SIG-M5 (cell line): Measurements from ENCODE around the gene ZNF48.
A peak's percentile ranks its signal among the peaks of the same experiment; 100 is the strongest.

ENCODE experiments used
- DNase-seq: peaks from one replicate; lab custom pipeline; 2025; lab: John Stamatoyannopoulos, UW

The ZNF48 gene

DNA sequence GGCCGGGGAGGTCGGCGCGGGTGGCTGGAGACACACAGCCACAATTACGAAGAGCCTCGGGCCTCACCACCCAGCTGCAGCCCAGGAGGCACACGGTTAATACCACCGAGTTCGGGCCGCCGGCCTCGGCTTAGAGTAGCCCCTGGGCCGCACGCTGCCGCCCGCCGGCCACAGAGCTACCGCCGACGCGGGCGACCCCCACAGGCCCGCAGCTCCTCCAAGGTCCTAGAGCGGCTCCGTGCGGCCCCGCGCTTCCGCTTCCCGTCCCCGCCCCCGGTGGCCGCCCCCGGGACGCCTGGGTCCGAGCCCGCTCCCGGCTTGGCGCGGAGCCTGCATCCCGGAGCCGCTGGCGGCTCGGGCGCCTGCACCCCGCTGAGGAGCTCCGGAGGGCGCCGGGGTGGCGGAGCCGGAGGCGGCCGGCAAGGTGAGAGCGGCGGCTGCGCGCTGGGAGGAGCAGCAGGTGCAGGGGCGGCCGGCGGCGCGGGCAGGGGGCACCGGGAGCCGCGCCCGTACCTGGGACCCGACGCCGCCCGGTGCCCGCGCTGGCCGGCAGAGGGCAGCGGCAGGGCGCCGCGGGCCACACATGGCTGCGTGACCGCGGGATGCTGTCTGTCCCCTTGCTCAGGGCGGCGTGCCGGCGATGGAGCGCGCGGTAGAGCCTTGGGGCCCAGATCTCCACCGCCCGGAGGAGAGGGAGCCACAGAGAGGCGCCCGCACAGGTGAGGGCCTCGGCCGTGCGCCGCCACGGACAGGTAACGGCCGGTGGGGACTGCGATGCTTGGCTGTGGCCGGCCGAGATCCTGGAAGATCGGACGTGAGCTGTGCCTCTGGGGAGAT lies at the start of gene ZNF48:
ZNF48 (plus strand) TSS at position 266 of the 837 bp plus-strand sequence; CDS start at position 641, 375 bp downstream.
- DNase-seq = no peak

DNA sequence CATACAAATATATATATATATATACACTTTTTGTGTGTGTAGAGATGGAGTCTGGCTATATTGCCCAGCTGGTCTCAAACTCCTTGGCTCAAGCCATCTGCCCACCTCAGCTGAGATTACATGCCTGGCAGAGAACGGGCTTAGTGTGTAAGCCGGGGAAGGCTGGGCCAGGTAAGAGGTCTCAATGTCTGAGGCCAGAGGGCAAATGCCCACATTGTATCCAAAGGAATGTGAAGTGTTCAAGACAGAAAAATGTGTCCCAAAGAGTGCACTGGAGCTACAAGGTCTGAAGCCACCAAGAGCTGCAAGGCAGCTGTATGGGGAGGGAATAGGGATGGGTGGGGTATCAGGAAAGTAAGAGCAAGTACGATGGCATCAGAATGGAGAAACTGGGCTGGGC lies 48.9 kb upstream of the ZNF48 start:
- no peak for DNase-seq

- DNase-seq = no peak
Measured at GRCh38 chr16:30348113-30348512, 47.1 kb upstream of the ZNF48 start.

GRCh38 chr16:30348929-30349328 lies 46.3 kb upstream of the ZNF48 start:
- no peak for DNase-seq

GRCh38 chr16:30349675-30350074 lies 45.5 kb upstream of the ZNF48 start:
- no peak for DNase-seq

- DNase-seq = no peak
Measured at GRCh38 chr16:30350134-30350871, 44.9 kb upstream of the ZNF48 start.

DNA sequence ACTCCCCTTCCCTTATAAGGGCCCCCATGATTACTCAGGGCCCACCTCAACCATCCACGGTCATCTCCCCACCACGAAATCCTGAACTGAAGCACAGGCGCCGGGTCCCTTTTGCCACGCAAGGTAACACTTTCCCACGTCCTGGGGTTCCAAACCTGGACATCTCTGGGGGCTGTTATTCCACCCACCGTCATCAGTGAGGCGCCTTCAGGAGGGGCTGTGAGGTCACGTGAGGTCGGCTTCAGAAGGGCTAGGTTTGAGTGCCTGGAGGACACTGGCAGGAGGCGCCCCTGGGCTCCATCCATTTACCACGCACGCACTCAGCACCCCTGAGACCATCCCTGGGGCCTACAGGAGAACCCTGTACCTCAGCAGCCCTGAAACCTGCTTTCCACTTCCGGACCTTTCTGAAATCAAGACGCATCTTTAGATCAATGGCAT lies 44.2 kb upstream of the ZNF48 start:
- no peak for DNase-seq

DNA sequence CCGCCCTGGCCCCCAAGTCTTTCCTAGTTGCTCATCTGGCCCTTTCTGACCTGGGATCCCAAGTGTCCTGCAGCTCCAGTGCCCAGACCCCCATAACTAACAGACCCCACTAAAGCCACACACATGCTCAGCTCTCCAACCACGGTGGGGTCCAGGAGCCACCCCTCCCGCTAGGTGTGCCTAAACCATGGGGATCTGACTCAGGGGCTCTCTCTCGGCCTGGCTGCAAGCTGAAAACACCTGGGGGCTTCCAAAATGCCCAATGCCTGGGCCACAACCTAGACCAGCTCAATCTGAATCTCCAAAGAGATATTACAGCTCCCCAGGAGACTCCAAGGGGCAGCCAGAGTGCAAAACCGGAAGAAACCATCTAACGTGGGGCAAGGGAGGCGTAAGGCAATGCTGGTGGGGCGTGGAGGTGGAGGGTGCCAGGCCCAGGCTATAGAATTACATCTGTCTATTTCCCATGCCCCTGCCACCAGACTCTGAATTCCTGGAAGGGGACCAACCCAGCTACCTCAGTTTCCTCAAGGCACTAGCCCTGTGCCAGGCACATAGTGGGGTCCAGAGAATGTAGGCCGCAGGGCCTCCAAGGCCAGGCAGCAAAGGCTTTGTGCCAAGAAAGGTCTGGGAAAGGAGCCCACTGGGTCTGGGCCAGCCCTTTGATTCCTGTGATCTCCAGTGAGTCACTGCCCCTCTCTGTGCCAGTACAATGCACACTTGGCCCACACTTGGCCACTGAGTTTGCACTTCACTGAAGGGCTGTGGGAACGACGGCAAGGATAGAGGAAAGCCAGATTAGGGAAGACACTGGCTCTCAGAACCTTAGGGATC lies 43.4 kb upstream of the ZNF48 start:
- no peak for DNase-seq

DNA sequence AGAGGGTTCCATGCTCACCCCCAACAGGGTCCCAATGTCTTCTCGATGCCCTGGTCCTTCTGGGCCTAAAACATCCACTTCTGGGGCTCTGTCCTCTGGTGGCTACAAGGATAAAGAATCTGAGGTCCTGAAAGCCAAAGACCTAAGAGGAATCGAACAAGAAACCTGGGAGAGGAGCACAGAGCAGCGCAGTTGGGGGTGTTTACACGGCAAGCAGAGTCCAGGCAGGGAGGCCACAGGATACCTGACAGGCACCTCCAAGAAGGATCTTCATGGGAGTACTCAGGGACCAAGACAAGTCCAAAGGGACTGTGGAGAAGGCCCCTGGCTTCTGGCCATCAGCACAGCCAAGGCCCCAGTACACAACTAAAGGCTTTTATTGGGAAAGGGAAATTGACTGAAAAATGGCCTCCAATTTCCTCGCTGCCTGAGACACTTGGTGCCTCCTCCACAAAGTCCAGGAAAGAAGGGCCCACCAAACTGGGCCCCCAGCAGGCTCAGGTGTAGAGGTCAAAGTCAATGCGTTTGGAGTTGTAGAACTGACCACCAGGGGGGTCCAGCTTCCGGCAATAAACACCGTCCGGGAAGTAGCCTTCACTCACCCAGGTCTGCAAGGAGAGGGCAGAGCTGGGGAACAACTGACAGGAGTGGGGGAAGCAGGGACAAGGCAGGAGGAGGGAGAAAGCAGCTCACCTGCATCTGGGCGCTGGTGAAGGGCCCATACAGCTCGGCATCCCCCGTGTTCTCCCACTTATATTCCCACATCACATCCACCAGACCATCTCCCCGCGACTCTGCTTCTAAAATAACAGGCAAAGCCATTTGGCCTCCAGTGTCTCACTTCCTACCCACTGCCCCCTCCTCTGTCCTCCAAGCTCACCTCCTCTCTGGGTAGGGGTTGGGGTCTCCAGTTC lies 42.5 kb upstream of the ZNF48 start:
- no peak for DNase-seq

DNA sequence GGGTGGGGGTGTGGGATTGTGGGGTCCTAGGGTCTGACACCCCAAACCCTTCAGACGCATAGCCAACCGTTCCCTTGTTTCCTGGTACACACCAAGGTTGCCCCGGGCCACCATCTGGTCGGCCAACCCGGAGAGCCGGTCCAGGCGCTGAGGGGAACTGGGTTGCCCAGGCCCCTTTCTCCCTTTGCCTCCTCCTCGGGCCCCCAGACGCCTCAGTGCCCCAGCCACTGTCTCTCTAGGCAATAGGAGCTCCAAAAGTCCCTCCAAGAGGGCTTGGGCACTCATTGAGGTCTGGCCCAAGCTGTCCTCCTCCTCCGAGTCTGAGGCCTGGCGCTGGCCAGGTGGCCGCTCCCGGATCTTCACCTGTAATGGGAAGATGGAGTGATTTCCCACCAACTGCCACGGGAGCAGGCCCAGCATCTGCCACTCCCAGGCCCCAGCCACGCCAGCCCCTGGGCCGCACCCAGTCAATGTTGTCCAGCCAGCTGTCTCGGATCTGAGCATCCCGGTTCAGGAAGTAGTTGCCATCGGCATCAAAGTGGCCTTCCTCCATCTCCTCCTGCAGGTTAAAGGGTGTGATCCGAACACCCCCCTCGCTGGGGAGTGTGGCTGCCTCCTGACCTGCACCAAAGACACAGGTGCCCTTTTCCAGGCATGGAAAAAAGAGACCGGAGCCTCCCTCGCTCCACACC lies 41.6 kb upstream of the ZNF48 start:
- DNase-seq = no peak

DNA sequence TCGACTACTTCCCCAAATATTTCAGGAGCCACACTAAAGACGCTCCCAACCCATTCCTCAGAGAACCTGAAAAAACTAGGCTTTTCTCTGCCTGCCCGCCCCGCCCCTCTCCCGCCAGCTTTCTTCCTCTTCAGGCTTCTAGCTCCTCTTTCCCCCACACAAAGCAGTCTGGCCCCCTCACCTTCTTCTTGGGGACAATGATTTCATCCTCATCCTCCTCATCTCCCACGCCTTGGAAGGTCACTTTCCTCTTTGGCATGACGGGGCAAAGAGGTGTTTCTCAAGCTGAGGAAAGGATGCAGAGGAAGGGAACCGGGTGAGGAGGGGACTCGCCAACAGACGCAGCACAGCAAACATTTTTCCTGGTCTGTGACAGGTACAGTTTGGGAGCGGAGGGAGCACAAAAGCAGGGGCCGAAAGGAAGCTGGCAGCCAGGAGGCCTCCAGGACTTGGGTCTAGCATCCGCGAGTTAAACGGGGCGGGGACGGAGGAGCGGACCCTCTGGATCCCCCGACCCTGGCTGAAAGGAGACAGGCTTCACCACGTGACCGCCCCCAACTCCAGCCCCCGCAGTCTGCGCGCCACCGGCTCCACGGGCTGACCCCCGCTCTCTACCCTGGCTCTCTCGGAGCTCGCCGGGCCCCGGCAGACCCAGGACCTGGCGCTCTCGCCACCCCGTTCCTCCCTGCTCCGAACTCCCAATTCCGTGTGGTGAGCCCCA lies 40.6 kb upstream of the ZNF48 start:
- no peak for DNase-seq

DNA sequence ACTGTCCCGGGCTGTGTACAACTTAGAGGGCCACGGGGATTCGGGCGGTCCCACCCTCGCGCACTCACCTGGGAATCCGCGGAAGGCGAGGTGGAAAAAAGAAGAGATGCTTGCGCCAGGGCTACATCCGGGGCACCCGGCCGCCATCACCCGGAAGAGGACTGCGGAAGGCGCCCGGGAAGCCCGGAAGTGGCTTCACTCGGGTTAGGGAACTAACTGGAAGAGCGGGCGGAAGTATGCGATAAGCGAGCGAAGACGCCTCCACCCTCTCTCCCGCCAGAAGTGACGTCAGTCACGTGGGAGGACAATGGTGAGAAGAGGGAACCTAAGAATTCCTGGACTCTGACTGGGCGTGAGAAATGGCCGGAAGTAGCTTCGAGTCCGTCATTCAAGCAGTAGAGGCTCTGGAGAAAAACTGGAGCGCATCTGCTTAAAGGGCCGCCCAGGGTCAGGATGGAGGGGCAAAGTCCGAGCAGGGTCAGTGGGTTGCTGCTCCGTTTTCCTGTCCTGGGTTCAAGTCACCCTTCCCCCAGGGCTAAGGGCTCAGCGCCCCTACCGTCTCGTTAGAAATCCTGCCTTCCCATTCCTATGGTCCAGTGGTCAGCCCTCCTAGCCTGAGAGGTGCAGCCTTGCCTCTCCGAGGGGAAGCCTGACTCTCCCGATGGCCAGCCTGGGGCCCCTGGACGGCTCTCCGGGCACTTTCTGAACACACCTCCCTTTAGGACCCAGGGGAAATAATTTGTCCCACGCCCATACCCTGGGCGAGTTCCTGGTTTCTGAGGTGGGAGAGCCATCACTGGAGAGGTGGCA lies 39.9 kb upstream of the ZNF48 start, which contains the start of gene CD2BP2:
CD2BP2 (minus strand) TSS at position 165 of the 810 bp plus-strand sequence. CDS start 627 bp downstream, outside the sequence.
- peak; percentile 84 for DNase-seq

DNA sequence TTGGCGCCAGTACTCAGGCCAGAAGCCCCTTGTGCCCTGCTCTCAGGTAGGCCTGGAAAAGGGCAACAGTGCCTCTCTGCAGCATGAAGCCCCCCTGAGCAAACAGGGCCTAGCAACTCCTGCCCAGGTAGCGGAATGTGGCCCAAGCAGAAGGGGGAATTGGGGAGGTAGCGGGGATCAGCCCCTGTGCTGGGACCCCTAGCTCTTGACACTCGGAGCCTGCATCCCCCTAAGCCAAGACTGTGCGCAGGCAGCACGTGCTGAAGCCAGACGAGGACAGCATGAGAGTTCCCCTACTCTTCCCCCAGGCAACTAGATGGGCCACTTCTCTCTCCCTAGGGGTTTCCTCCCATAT lies 39.3 kb upstream of the ZNF48 start:
- no peak for DNase-seq

GRCh38 chr16:30356401-30357084 lies 38.7 kb upstream of the ZNF48 start:
- DNase-seq = no peak

- DNase-seq = no peak
Measured at GRCh38 chr16:30357085-30357714, 38.0 kb upstream of the ZNF48 start.

GRCh38 chr16:30357715-30358576 lies 37.3 kb upstream of the ZNF48 start:
- DNase-seq = no peak

- DNase-seq = no peak
Measured at GRCh38 chr16:30358577-30358936, 36.7 kb upstream of the ZNF48 start.
